Naive B cell (primary cell): Measurements from ENCODE around the gene RAD51B. TPM values are rescaled to one million over a fixed set of nuclear protein-coding genes. Genes with fewer than 3 reads are reported as not detected.
"Not testable (repeated sequence)": the region's sequence is repeated elsewhere in the genome, so short reads cannot be mapped to it uniquely, and the experiment has no call there.

ENCODE experiments used
- ATAC-seq, 2 donors: fragments of 150-1000 bp; cut with Tn5 transposase; 2 replicates each; pipeline ENCODE4 v1.10.0; 2021; ENCODE audit warnings: low read depth in 2 of 2, mild to moderate bottlenecking in 2 of 2, moderate library complexity in 2 of 2
- DNase-seq: peaks from one replicate; pipeline ENCODE4 v3.0.0; 2022
- H3K27ac Mint-ChIP-seq, 6 donors: one replicate each; pipeline ENCODE4 v1.8.0; 2020 to 2022; ENCODE audit warnings: mild to moderate bottlenecking in 6 of 6, mixed read lengths in 6 of 6, moderate library complexity in 5 of 6, inconsistent platforms in 2 of 6
- H3K27me3 Mint-ChIP-seq, 3 donors: one replicate each; pipeline ENCODE4 v1.8.0; 2021 to 2022; ENCODE audit warnings: mixed read lengths in 3 of 3, mild to moderate bottlenecking in 1 of 3
- H3K36me3 Mint-ChIP-seq, 2 donors: one replicate each; pipeline ENCODE4 v1.8.0; 2020 to 2022; ENCODE audit warnings: mixed read lengths in 2 of 2, inconsistent platforms in 1 of 2, mild to moderate bottlenecking in 1 of 2
- H3K4me1 Mint-ChIP-seq, 3 donors: one replicate each; pipeline ENCODE4 v1.8.0; 2020 to 2022; ENCODE audit warnings: mixed read lengths in 3 of 3, inconsistent platforms in 1 of 3, mild to moderate bottlenecking in 1 of 3, moderate library complexity in 1 of 3
- H3K4me3 Mint-ChIP-seq, 8 donors: one replicate each; pipeline ENCODE4 v1.8.0; 2020 to 2022; ENCODE audit warnings: mild to moderate bottlenecking in 8 of 8, mixed read lengths in 8 of 8, moderate library complexity in 8 of 8, inconsistent platforms in 2 of 8
- H3K9me3 Mint-ChIP-seq, 7 donors: one replicate each; pipeline ENCODE4 v1.8.0; 2020 to 2022; ENCODE audit warnings: mixed read lengths in 7 of 7, mild to moderate bottlenecking in 5 of 7, inconsistent platforms in 2 of 7, moderate library complexity in 1 of 7
- polyA plus RNA-seq, 6 donors: library from polyadenylated mRNA; unstranded; fragments of 300-500 nt; fragmentation: Illumina TruSeq; gene quantifications; one replicate each; pipeline ENCODE4 v1.2.3, GENCODE V29; 2021; ENCODE audit warnings: low read depth in 6 of 6

The RAD51B gene
- polyA plus RNA-seq, 6 donors from 2014 or later = 27.4 to 37.2 (median 31.8) TPM

- Mint-ChIP-seq H3K4me1 (peaks cover 0 to 6% (median 0%) of the 10 kb centered on the region in 3 donors), H3K27ac (no peak overlapping the region), H3K4me3 (no peak overlapping the region), H3K9me3 (peaks cover 0 to 1% (median 0%) of the 10 kb centered on the region in 7 donors), H3K27me3 (no peaks in the 10 kb centered on the region), H3K36me3 (peaks cover 0 to 15% of the 10 kb centered on the region in 2 donors)
- DNase-seq (no peak), ATAC-seq (no peak)
Observed at GRCh38 chr14:68047906-68048305, 228.3 kb downstream of the RAD51B start.

DNA sequence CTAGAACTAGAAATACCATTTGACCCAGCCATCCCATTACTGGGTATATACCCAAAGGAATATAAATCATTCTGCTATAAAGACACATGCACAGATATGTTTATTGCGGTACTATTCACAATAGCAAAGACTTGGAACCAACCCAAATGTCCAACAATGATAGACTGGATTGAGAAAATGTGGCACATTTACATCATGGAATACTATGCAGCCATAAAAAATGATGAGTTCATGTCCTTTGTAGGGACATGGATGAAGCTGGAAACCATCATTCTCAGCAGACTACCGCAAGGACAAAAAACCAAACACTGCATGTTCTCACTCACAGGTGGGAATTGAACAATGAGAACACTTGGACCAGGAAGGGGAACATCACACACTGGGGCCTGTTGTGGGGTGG, 229.2 kb downstream of the RAD51B start:
- not testable (repeated sequence) for H3K4me3 Mint-ChIP-seq, ATAC-seq, H3K4me1 Mint-ChIP-seq, H3K27ac Mint-ChIP-seq, H3K9me3 Mint-ChIP-seq, DNase-seq, H3K27me3 Mint-ChIP-seq
- H3K36me3 Mint-ChIP-seq = peaks cover 0 to 15% of the 10 kb centered on the region in 2 donors

- ATAC-seq (no peak), DNase-seq (no peak)
- H3K4me1 Mint-ChIP-seq = no peaks in the 10 kb centered on the region
- H3K4me3 Mint-ChIP-seq = no peak overlapping the region
- H3K27me3 Mint-ChIP-seq = no peaks in the 10 kb centered on the region
- no peak overlapping the region for H3K27ac Mint-ChIP-seq
- peaks cover 0 to 1% (median 0%) of the 10 kb centered on the region in 7 donors for H3K9me3 Mint-ChIP-seq
- peaks cover 0 to 15% of the 10 kb centered on the region in 2 donors for H3K36me3 Mint-ChIP-seq
Observed at GRCh38 chr14:68050177-68050576, 230.6 kb downstream of the RAD51B start.

DNA sequence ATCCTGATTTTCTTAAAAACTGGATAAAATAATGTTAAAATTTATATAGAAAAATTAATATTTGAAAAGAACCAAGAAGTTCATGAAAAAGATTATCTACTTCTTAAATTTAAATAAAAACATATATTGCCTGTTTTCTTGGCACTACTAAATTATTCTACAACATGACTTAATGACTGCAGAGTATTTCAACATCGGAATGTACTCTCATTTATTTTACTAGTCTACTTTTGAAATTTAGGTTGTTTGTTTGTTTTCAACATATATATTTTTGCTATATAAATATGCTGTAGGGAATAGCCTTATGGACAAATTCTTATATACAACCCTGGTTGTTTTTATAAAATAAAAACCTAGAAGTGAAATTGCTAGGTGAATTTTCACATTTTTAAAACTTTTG, 231.6 kb downstream of the RAD51B start:
- peaks cover 0 to 15% of the 10 kb centered on the region in 2 donors for H3K36me3 Mint-ChIP-seq
- no peak overlapping the region for H3K27ac Mint-ChIP-seq
- H3K4me1 Mint-ChIP-seq = no peaks in the 10 kb centered on the region
- ATAC-seq = no peak
- peaks cover 0 to 1% (median 0%) of the 10 kb centered on the region in 7 donors for H3K9me3 Mint-ChIP-seq
- DNase-seq = no peak
- H3K27me3 Mint-ChIP-seq = no peaks in the 10 kb centered on the region
- H3K4me3 Mint-ChIP-seq = no peak overlapping the region

DNA sequence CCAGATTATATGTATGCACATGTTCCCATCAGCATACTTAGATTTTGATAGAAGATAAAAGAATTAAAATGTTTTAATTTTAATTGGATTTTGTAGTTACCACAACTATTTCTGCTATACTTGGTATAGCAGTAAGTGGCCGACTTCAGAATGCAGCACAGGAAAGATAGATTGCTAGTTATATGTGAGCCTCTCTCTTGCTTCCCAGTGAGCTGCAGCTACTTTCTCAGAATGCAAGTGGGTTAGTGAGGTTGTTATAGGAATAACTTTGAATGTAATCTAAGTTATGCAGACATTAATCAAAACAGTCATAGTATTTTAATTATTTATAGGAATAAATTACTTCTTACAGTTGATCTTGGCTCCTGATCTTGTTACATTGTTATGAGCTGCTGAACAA, 240.6 kb downstream of the RAD51B start:
- Mint-ChIP-seq H3K4me3 (no peak overlapping the region), H3K36me3 (peaks cover 20 to 28% of the 10 kb centered on the region in 2 donors), H3K9me3 (peaks cover 11 to 30% (median 20%) of the 10 kb centered on the region in 7 donors), H3K27ac (no peak overlapping the region), H3K27me3 (no peaks in the 10 kb centered on the region), H3K4me1 (peaks cover 0 to 10% (median 3%) of the 10 kb centered on the region in 3 donors)
- DNase-seq (no peak), ATAC-seq (no peak)

- H3K4me3 Mint-ChIP-seq = no peak overlapping the region
- no peak for ATAC-seq
- no peak for DNase-seq
- peaks cover 0 to 10% (median 3%) of the 10 kb centered on the region in 3 donors for H3K4me1 Mint-ChIP-seq
- H3K27me3 Mint-ChIP-seq = no peaks in the 10 kb centered on the region
- H3K9me3 Mint-ChIP-seq = peaks cover 11 to 33% (median 23%) of the 10 kb centered on the region in 7 donors
- H3K36me3 Mint-ChIP-seq = peaks cover 20 to 28% of the 10 kb centered on the region in 2 donors
- H3K27ac Mint-ChIP-seq = no peak overlapping the region
Observed at GRCh38 chr14:68062651-68063050, 243.1 kb downstream of the RAD51B start.

DNA sequence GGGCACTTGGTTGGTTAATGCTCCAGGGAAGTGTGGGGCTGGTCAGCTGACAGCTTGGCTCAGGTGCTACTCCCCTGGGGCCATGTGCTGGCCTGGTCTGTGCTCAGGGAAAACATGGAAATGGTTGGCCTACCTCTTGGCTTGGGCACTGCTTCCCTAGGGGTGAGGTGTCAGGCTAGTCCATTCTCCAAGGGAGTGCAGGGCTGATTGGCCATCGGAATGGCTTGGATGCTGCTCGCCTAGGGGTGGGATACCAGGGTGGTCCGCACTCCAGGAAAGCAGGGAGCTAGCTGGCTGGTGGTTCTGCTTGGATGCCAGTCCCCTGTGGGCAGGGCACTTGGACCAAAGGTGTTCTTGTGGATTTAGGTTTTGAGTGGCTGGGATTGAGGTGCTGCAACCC, 245.7 kb downstream of the RAD51B start:
- ATAC-seq = no peak
- Mint-ChIP-seq H3K27ac (peak overlapping the region in 1 of 6 donors; percentile 48), H3K9me3 (peaks cover 11 to 60% (median 44%) of the 10 kb centered on the region in 7 donors)

DNA sequence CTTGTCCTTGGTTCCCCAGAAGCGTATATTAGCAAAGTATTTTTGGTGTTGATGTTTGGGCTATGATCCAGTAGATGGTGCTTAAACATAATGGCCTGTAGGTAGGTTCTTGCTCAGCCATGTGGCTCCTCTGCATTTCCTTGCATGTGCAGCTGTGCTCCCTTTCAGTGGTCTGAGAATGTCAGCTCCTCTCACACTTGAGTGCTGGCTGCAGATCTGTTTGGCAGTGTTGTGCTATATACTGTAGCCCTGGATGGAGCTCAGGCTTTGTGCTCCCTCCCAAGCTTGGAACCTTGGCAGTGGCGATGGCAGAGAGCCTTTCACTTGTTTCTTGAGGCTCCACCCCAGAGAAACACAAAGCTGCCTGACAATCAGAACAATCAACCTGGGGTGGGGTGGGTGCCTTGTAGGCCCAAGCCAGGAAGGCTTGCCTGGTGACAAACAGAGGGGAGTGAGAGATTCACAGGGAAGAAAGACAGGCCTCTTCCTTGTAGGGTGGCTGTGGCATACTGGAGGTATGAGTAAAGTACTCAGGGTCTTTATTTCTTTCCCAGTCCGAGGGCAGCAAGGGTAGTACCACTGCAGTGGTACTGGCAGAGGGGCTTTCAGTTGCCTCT, 255.3 kb downstream of the RAD51B start:
- peaks cover 12 to 36% (median 31%) of the 10 kb centered on the region in 3 donors for H3K4me1 Mint-ChIP-seq
- ATAC-seq (no peak), DNase-seq (no peak)
- peaks cover 25 to 34% of the 10 kb centered on the region in 2 donors for H3K36me3 Mint-ChIP-seq
- no peaks in the 10 kb centered on the region for H3K27me3 Mint-ChIP-seq
- peak overlapping the region in 2 of 6 donors; percentile 31 to 34 for H3K27ac Mint-ChIP-seq
- H3K9me3 Mint-ChIP-seq = peaks cover 9 to 40% (median 35%) of the 10 kb centered on the region in 7 donors
- H3K4me3 Mint-ChIP-seq = no peak overlapping the region

More for the DNA sequence above, 245.7 kb downstream of the RAD51B start:
- Mint-ChIP-seq H3K4me1 (peaks cover 0 to 10% (median 3%) of the 10 kb centered on the region in 3 donors), H3K4me3 (no peak overlapping the region), H3K36me3 (peaks cover 28 to 35% of the 10 kb centered on the region in 2 donors), H3K27me3 (no peaks in the 10 kb centered on the region)
- no peak for DNase-seq

- peak overlapping the region in 1 of 8 donors; percentile 25 for H3K4me3 Mint-ChIP-seq
- DNase-seq (no peak), ATAC-seq (no peak)
- peak overlapping the region in 2 of 6 donors; percentile 31 to 34 for H3K27ac Mint-ChIP-seq
- no peaks in the 10 kb centered on the region for H3K27me3 Mint-ChIP-seq
- H3K4me1 Mint-ChIP-seq = peaks cover 17 to 43% (median 36%) of the 10 kb centered on the region in 3 donors
- H3K36me3 Mint-ChIP-seq = peaks cover 25 to 27% of the 10 kb centered on the region in 2 donors
- H3K9me3 Mint-ChIP-seq = peaks cover 9 to 33% (median 28%) of the 10 kb centered on the region in 7 donors
Observed at GRCh38 chr14:68075382-68076029, 255.9 kb downstream of the RAD51B start.

DNA sequence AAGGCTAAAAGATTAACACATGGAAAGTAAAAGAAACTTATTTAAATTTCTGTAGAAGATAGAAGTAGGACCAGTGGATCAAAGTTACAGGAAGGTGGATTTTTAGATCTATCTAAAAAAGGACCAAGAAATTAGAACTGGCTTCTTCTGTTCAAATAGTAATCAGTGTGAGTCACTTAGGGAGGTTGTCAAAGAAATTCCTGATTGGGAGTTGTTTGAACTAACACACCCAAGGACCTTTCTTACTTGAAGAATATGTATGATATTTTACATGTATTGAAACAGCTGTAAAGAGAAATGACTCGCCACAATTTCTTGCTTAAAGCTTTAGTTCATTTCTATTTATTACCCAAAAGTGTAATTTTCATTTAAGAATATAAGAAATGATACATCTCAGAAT, 256.9 kb downstream of the RAD51B start:
- H3K27ac Mint-ChIP-seq = no peak overlapping the region
- DNase-seq = no peak
- peaks cover 22 to 25% of the 10 kb centered on the region in 2 donors for H3K36me3 Mint-ChIP-seq
- peaks cover 9 to 25% (median 22%) of the 10 kb centered on the region in 7 donors for H3K9me3 Mint-ChIP-seq
- no peaks in the 10 kb centered on the region for H3K27me3 Mint-ChIP-seq
- no peak for ATAC-seq
- H3K4me1 Mint-ChIP-seq = peaks cover 24 to 52% (median 44%) of the 10 kb centered on the region in 3 donors
- H3K4me3 Mint-ChIP-seq = no peak overlapping the region

DNA sequence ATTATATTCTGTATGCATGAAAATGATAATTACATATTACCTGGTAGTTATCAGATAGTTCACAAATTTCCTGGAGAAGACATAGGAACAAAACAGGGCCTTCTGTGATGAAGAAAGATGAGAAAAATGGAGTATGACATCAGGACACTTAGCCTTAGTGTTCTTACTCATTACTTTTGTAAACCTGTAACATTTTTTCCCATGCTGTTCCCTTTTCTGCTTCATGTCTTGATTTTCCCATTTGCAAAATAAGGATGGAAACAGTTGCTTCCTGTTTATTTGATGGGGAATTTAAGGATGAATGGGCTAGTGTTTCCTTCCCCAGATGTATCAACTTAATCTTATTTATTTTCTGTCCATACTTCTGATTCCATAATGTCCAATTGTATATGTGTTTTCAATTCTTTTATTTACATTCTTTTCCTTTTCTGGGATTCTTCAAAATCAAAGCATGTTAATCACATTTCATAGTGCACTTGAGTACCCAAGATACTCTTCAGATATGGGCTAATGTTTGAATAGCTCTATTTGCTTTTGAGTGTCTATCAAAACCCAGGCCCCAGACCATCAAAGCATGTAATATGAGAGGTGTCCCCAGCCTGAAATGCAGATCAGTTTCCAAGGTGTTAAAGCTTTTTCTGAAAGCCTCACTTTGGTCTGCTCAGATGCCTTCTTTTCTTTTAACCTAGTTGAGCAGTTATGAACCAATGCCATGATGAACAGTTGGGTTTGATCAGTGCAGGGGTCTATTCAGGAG, 260.5 kb downstream of the RAD51B start:
- Mint-ChIP-seq H3K4me1 (peaks cover 21 to 51% (median 42%) of the 10 kb centered on the region in 3 donors), H3K36me3 (no peaks in the 10 kb centered on the region), H3K27me3 (no peaks in the 10 kb centered on the region), H3K9me3 (no peaks in the 10 kb centered on the region), H3K27ac (peak overlapping the region in 4 of 6 donors; percentile 27 to 93 (median 67)), H3K4me3 (peak overlapping the region in 2 of 8 donors; percentile 35 to 55)
- no peak for DNase-seq
- no peak for ATAC-seq

DNA sequence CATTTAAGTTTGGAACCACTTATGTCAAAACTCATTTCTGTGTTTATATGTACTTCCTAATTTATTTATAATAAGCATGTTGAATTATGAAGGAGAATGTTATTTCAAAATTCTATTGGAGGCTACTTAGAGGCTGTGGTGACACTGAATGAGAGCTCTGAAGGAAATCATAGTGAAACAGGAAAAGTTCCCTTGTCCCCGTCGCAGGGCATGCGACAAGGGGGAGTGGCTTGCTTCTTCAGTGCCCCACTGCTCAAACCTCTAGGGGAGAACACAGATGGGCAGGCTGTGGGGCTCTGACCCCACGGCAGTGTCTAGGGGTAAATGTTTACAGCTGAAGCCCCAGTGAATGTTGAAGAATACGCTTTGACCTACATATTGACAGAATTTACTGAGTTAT, 261.9 kb downstream of the RAD51B start:
- ATAC-seq (peak; percentile 64 to 70), DNase-seq (no peak)
- H3K36me3 Mint-ChIP-seq = no peaks in the 10 kb centered on the region
- H3K4me3 Mint-ChIP-seq = peak overlapping the region in 7 of 8 donors; percentile 26 to 69 (median 33)
- peaks cover 17 to 40% (median 38%) of the 10 kb centered on the region in 3 donors for H3K4me1 Mint-ChIP-seq
- H3K27me3 Mint-ChIP-seq = no peaks in the 10 kb centered on the region
- peak overlapping the region in 4 of 6 donors; percentile 27 to 88 (median 61) for H3K27ac Mint-ChIP-seq
- H3K9me3 Mint-ChIP-seq = peaks cover 0 to 2% (median 0%) of the 10 kb centered on the region in 7 donors

- H3K4me1 Mint-ChIP-seq = peaks cover 17 to 40% (median 38%) of the 10 kb centered on the region in 3 donors
- peak overlapping the region in 1 of 6 donors; percentile 3 for H3K27ac Mint-ChIP-seq
Observed at GRCh38 chr14:68082698-68083291, 263.2 kb downstream of the RAD51B start.

More at GRCh38 chr14:68082698-68083291, 263.2 kb downstream of the RAD51B start:
- no peaks in the 10 kb centered on the region for H3K27me3 Mint-ChIP-seq
- ATAC-seq = no peak
- no peak overlapping the region for H3K4me3 Mint-ChIP-seq
- DNase-seq = no peak
- peaks cover 0 to 2% (median 0%) of the 10 kb centered on the region in 7 donors for H3K9me3 Mint-ChIP-seq
- no peaks in the 10 kb centered on the region for H3K36me3 Mint-ChIP-seq
